ENCODE results near the gene FABP2.
A peak's percentile ranks its signal among the peaks of the same experiment; 100 is the strongest.
"Not testable (repeated sequence)": the region's sequence is repeated elsewhere in the genome, so short reads cannot be mapped to it uniquely, and the experiment has no call there.

Gene FABP2

DNA sequence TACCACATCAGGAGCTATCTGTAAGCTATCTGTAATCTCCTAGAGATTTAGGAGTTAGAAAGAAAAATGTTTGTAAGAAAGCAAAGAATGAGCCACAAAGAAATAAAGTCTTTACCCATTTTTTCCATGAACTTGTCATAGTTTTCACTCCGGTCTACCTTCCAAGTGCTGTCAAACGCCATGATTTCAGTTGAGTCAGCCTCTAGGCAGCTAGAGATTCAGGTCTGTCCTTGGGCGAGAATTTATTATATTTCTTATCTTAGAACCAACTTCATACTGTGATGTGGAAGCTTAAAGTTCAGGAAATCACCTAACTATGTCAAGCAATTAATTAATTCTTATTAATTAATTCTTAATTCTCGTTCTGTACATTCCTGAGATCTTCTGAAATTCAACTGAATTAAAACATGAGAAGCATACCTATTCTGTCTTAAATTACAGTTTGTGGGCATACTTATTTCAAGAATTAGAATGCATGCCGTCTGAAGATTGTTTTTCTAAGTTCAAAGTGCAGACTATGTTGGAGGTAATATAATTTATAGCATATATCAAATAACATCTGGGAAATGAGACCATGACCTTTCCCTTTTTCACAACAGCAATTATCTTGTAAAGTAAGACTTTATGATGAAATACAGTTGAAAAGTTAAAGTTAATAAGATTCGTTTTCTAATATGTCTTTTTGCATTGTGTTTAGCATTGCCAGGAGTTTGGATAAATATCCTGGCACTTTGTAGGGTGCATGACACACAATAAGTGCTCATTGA lies at the start of gene FABP2:
TSS of gene FABP2 (minus strand) at position 218 of the 767 bp plus-strand sequence. CDS start at position 182, 36 bp downstream.
- no peak for DNase-seq

DNA sequence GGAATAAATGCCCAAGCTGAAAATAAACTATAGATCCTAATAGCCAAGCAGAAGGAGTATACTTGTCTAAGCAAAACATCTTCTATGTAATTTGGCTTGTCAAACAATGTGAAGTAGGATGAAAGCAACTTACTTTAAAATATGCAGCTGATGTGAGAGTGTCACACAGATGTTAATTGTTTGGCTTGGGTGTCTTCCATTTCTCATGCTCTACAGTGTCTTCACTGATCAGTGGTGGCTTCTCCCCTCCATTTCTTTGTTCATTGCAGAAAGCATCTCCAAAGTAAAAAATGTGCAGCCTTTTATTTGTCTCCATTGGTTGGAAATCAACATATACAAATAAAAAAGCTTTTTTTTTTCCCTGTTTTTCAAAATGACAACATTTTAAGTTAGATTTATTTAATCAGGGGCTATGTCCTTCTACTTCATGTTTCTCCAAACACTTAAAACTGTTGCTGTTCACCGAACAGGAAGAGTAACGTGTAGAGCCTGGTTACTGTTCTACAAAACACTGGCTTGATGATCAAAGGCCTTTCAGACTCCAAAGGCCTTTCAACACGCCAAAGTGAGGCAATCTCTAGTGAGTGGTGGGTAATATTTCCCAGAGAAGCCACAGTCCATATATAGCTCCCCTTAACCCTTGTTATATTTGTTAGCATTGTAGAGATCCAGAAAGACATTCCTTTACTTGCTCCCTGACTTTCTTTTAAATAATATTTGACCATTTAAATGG lies 49.2 kb upstream of the FABP2 start:
- DNase-seq = not testable (repeated sequence)

DNA sequence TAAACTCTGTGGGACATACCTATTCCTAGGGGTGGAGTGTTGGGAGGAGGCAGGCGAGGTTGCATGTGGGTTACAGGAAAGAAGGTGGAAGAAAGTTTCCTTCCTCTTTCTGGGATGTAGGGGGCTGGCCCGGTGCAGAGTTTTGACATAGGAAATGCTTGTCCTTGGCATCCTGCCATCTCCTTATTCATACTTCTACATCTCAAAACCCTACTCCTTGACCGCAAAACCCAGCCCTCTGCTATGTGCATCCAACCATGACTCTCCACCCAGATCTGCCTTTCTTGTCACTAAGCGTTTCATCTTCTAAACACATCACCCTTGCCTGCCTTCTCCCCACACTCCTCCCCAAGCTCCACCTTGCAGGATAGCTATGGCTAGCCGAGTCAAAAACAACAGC lies 48.5 kb upstream of the FABP2 start:
- not testable (repeated sequence) for DNase-seq

DNA sequence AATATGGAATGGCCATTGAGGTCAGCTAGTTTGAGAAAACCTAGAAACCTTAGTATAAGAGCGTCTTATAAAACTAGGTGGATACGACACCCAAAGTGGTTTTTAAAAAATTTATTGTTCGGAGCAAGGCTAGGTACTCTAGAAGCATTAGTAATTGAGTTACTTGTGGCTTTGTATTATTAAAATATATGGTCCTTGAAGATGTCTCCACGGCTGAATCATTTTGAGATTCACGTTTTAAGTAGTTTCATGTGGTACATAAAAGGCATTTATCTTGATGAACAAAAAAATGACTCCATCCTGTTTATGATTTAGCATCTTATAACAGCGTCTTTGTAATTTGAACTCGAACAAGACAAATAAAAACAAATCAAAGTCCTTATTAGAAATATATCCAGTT lies 44.9 kb upstream of the FABP2 start:
- DNase-seq = not testable (repeated sequence)

DNA sequence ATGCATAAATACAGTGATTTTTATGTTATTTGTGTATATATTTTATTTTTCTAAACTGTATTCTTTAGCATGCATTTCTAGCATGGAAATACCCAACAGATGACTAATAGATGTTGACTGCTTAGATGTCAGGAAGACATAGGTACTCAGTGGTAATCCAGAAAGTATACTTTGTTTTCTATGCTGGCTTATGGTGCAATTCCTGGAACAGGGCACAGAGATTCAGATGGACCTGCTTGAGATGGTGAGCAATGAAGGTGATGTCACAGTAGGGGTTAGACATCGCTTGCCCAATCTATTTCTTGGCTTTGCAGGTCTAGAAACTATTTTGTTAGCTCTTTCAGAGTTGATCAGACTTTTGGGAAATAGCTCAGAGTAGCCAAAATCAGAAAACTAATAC lies 42.3 kb upstream of the FABP2 start:
- not testable (repeated sequence) for DNase-seq

DNA sequence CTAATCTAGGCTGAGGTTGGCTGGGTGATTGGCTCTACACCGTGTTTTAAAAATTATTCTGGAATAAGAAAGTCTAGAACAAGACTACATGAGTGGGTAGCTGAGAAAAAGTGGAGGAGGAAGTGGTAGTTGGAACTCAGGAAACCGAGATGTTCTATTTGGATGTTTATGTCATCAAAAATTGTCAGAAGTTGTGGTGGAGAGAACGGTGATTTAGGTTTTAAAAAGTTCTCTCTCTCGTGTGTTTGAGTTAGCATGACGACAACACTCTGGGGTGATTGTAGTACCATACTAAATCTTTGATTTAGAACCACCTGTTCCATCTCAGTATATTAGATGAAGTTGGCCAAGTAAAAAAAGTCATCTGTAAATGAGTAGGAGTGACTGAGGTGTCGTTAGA lies 41.4 kb upstream of the FABP2 start:
- DNase-seq = not testable (repeated sequence)

DNA sequence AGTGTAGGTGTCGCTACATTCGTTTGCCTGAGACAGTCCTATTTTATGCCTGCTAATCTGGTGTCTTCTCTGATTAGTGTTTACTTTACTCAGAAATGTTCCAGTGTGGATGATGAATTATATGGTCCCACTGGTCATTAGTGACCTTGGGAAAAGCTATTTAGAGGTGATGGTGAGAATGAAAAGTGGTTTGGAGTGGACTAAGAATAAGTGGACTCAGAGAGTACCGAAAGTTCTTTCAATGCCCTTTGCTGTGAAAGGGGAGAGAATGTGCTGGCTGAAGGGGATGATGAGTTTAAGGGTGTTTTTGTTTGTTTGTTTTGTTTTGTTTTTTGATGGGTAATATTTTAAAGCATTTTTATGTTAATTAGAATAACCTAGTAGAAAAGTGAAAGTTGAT lies 40.5 kb upstream of the FABP2 start:
- DNase-seq = not testable (repeated sequence)

DNA sequence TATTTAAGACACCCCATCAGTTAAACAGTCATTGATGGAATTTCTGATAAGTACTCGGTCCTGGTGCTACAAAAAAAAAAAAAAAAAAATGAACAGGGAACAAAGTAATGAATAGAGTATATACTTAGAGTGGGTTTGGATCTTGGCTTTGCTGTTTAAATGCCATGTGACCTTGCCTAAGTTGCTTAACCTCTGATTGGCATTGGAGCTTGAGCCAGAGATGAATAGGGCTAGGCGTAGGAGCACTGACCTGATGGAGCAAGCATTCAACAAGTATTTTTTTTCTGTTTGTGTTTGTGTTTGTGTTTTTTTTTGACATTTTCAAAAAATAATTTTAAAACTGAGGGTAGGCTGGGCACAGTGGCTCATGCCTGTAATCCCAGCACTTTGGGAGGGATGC lies 37.9 kb upstream of the FABP2 start:
- not testable (repeated sequence) for DNase-seq

DNA sequence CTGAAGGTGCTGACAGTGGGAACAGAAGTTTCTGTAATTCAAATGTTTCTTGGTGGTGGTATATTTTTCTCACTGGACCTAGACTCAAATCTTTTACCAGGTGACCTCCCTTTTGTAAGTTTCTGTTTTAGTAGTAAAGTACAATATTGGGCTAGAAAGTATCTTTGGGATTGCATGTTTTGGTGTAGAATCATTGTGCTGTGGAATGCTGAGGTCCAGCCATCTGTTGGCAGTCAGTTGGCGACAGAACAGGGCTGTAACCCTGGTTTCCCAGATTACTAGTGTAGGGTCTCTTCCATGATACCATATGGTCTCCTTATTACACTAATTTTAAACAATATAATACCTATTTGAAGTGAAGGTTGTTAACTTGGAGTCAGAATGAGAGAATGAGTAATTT lies 34.9 kb upstream of the FABP2 start:
- DNase-seq = not testable (repeated sequence)

DNA sequence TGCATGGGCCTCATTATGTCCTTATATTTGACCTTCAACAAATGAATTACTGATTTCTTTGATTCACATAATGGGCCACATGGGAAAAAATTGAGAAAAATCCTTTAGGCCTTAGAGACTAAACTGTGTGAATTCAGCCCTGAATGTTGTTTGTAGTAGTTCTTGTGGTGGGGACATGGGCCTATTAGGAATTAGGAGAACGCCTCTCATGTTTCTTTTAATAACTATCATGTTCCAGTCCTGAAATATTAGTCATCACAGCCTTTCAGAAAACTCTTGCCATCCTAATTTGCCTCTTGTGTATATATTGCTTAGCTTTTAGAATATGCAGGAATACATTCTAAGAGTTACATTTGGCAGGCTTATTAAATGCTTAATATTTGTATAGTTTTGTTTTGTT lies 34.1 kb upstream of the FABP2 start:
- DNase-seq = not testable (repeated sequence)

DNA sequence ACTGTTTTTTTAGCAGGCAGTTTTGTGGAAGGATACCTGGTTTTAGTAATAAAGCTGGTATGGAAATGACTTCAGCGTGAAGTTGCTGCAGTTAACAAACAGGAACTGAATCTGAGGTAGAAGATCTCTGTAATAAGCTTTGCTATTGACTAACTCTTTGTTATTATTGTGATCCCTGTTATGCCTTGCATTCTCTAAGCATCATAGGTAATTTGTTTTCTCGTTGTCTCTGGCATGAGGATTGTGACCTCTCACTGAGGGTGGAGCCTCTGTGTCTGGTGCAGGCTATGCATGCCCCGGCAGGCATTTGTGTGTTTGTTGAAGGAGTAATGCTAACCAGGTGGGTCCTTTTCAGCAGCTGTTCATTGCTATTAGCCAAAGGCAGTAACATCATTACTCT lies 31.4 kb upstream of the FABP2 start:
- DNase-seq = not testable (repeated sequence)

DNA sequence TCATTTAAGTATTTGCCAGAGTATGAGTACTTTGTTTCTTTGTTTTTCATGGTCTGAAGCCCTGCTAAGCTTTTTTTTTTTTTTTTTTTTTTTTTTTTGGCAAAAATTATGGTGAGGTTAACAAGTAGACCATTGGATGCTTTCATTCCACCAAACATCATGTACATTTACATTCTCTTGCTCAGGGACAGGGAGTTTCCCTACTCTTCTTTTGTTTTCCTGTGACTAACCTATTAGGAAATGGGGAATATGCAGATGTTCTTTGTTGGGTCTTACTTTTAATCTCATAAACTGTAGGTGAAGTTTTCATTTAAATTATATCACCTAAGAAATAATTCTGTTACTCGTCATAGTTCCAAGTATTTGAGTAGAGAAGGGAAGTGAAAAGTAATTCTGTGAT lies 26.2 kb upstream of the FABP2 start:
- DNase-seq = not testable (repeated sequence)

DNA sequence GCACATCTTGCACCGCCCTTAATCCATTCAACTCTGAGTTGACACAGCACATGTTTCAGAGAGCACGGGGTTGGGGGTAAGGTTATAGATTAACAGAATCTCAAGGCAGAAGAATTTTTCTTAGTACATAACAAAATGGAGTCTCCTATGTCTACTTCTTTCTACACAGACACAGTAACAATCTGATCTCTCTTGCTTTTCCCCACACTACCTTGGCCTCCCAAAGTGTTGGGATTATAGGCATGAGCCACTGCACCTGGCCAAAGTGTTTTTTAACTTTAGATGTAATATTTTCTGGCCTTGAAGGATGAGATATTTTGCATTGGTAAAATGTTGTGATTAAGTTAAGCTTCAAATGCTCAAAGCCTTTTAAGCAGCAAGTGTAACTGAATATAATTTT lies 21.4 kb upstream of the FABP2 start:
- DNase-seq = not testable (repeated sequence)

DNA sequence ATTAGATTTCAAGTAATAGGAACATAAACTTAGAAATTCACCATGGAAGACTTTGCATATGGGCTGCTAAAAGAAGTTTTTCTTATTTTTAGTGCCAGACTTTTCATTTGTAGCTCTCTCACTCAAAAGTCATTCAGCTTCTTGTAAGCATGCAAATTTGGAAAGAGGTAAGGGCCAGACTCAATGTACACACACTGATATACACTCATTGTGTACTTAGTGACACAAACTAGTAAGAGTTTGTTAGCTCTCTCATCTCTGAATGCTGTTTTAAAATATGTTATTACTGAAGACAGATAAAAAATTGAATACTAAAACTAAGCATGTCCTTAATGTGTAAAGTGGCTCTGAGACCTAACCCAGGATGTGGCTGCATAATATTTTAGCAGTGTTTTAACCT lies 18.0 kb upstream of the FABP2 start:
- DNase-seq = not testable (repeated sequence)

DNA sequence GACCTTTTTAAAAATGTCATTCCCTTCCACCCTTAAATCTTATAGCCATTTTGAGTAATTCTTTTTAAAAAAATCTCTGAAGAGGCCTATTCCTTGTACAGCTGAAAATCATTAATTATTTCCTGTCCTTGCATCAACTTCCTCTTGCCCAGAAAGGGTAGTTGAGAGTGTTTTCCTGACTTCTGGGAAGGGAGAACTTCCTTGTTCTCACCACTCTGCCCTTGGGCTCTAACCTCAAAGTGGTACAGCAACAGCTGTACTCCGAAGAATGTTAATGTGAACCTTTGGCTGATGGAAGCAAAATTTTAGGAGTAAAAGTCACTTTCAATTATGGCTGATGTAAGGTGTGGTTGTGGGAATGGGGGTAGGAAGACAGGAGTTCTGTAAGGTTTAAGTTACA lies 15.1 kb upstream of the FABP2 start:
- DNase-seq = no peak

DNA sequence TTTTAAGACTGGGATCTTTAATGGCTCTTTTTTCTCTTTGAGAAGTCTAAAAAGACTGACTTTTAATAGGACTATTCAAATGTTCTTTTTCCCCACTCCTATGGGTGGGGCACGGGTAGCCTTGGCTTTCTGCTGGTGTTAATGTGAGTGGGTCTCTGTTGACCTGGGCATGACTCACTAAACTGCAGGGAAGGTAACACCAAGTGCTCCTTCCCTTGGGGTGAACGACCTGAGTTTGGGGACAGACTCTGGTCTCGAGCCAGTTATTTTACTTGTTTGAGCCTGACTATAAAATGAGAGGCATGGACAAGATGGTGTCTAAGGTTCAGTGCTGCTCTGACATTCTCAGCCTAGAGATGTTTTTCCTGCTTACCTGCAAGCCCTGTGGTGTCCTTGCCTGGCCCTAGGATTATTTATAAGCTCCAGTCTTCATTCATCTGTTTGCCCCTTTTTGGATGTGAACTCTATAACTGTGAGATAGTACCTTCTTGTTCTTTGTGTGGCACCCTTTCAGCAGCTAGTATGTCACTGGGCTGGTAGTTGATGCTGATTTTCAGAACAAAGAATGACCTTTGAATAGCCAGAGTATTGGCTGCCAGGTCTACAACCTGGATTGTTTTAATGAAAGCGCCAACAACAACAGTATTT lies 14.5 kb upstream of the FABP2 start:
- not testable (repeated sequence) for DNase-seq

DNA sequence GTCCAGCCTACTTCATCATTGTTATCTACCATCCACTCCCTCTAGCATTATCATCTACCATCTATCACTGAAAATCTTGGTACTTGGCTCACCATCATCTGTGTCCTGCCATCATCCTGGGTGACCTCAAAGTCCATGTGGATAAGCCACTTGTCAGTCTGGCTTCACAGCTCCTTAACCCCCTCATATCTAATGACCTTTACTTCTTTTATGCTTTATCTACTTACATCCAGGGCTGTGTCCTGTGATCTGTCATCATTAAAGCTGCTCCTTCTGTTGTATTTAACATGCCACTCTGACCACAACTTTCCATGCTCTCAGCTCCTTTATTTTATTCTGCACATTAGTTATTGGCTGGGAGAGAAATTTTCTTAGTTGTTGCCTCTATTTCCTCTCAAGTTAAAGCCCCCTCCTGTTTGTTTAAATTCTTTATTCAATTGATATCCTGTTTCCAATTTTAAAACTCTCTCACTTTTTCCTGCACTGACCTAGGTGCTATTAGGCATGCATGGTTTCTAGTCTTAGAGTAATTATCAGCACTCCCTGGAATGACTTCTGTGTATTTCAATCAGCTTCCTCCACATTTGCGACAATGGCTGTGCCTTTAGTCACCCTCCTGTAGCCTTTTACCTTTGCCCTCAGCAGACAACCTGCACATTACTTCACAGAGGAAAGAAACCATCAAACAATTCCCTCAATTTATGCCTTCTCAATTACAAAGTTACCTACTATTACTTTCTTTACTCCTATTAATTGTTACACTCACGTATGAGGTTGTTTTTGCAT lies 8.1 kb upstream of the FABP2 start:
- no peak for DNase-seq

DNA sequence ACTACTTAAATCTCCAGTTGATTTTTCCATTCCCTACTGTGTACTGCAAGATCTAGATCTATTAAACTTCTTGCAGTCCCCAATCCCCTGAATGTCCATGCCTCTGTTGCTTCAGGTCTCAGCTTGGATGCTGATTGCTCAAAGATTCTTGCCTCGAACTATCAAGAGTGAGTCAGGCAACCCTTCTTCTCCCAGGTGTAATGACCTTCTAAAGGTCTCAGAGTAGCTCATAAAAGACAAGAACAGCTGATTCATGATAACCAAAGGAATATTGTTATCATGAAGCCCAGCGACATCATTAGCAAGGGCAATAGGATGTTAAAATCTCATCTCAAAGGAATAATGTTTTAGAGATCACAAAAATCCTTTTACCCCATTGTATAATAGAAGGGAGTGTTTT lies 6.8 kb upstream of the FABP2 start:
- no peak for DNase-seq

DNA sequence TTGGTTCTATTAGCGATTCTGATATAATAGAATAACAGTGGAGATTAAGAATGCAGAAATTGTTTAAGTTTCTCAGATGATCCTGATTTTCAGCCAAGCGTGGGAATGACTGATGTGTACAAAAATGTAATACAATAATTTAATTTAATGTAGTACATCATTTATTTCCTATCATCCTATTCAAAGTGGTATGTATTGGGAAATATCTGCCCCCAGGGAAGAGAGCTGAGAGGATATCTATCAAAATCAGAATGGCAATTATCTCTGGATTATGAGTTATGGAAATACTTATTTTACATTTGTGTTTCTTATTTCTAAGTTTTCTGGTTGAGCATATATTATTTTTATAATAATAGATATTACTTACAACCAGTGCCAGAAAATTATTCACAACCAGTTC lies 3.9 kb downstream of the FABP2 start:
- no peak for DNase-seq

DNA sequence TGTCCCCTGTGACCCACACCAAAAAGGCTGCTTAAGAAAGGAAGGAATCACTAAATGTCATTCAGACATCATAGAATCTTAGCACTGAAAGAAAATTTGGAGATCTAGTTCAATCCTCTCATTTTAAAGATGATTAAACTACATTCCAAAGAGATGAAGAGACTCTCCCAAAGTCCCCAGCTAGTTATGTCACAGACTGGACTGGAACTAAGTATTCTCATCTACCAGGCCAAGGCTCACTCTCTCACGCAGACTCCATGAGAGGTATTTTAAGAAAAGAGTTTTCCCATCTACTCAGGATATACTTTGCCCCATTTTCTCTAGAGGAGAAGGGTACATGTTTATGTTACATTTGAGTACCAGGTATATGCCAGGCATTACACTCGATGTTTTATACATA lies 6.9 kb downstream of the FABP2 start:
- DNase-seq = no peak

DNA sequence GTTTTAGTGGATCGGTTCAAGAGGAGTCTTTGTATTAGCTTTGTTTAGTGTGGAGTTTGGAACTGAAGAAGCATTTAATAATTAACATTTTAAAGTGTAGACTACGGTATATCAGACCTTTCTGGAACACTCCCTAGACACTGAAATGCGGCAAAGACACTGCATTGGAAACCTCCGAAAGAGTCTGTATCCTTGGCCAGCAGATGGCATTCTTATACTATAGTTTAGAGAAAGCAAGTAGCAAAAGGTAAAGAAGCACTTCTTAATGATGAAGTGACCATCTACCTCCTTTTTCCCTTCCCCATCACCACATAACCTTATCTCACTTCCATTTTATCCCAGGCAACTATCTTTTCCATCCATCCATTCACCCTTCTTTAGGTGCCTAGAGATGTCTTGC lies 7.6 kb downstream of the FABP2 start:
- peak; percentile 3 for DNase-seq

DNA sequence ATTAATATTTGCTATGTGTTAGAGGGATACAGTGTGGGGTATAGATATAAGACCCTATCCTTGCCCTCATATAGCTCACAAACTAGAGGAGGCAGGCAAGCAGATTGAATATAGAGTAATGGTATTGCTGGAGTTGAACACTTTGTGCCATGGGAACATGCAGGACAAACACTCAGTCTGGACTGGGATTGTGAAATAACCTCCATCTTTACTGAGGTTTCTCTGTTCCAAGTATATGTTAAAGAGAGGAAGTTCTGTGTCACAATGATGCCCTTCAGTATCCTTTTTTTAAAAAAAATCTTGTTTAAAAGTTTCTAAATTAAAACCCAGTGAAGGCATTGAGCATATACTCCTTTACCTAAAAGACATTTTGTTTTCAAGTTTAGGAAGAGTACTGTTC lies 8.7 kb downstream of the FABP2 start:
- DNase-seq = no peak

DNA sequence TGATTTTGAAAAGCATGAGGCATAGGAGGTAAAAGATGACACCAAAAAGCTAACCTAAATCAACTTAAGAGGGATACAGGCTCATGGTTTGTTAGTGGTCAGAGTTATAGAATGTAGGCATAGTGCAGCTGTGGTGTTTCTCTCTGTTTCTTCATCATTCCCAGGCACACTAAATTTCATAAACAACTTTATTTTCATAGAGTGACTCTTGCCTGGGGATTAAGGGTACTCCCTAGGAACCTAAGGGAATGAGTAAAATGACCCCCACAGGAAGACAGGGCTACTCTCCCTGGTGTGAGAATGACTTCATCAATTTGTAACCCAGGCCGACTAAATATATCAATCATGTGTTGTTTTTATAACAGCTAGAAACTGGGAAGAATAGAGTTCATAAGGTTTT lies 11.1 kb downstream of the FABP2 start:
- no peak for DNase-seq

Measured in SHP77 treated with DMSO at 0.1 percent for 48 hours (cell line).